Osteocyte (in vitro differentiated cells): Measurements from ENCODE around the gene NFYA. TPM values are rescaled to one million over a fixed set of nuclear protein-coding genes. Genes with fewer than 3 reads are reported as not detected.

Experiments used
- DNase-seq: peaks from one replicate; pipeline ENCODE4 v3.0.0; 2021; ENCODE audit warnings: mixed read lengths; ENCODE audit not compliant: unreplicated experiment; ENCODE audit errors: extremely low spot score
- H3K27ac Mint-ChIP-seq: one replicate; pipeline ENCODE4 v1.8.0; 2021; ENCODE audit warnings: mild to moderate bottlenecking, mixed read lengths; ENCODE audit not compliant: unreplicated experiment
- H3K27me3 Mint-ChIP-seq: one replicate; pipeline ENCODE4 v1.8.0; 2021; ENCODE audit warnings: mixed read lengths; ENCODE audit not compliant: unreplicated experiment
- H3K36me3 Mint-ChIP-seq: one replicate; pipeline ENCODE4 v1.8.0; 2021; ENCODE audit warnings: mixed read lengths; ENCODE audit not compliant: unreplicated experiment
- H3K4me1 Mint-ChIP-seq: one replicate; pipeline ENCODE4 v1.8.0; 2021; ENCODE audit warnings: mixed read lengths; ENCODE audit not compliant: unreplicated experiment
- H3K4me3 Mint-ChIP-seq: one replicate; pipeline ENCODE4 v1.8.0; 2021; ENCODE audit warnings: mild to moderate bottlenecking, moderate library complexity, mixed read lengths; ENCODE audit not compliant: unreplicated experiment
- H3K9me3 Mint-ChIP-seq: one replicate; pipeline ENCODE4 v1.8.0; 2021; ENCODE audit warnings: mixed read lengths; ENCODE audit not compliant: unreplicated experiment
- total RNA-seq: library from RNA; stranded (reverse); gene quantifications from 2 replicates; pipeline ENCODE4 v1.2.1, GENCODE V29; 2021
- TF ChIP-seq, protein P1 (sequence below): fragments of 200-600 bp; sonication (generic); IDR thresholded peaks from 2 replicates; pipeline ENCODE4 v1.5.0; 2021; ENCODE audit warnings: antibody characterized with exemption, mild to moderate bottlenecking, moderate library complexity

The NFYA gene
- total RNA-seq, 1 donor from 2014 or later = 26.9 TPM

DNA sequence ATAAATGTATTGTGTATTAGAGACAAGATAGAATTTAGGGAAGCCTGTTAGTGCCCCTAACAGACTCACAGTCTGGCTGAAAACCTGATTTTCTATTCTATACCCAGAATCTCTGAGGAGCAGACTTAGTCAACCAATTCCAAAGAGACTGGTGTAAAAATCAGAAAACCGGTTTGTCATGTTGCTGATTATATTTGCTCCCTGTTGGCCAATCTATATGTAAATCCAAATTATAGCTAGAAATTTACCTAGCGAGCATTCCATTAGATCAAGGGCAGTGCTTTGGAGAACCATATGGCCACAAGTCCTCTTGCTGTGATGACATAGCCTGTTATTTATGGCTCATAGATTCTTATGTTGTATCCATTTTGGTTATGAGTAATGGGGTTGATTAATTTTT lies 4.8 kb downstream of the NFYA start:
- peaks cover 26% of the 10 kb centered on the region for H3K36me3 Mint-ChIP-seq
- no peak overlapping the region for H3K4me3 Mint-ChIP-seq
- TF ChIP-seq, protein P1, sequence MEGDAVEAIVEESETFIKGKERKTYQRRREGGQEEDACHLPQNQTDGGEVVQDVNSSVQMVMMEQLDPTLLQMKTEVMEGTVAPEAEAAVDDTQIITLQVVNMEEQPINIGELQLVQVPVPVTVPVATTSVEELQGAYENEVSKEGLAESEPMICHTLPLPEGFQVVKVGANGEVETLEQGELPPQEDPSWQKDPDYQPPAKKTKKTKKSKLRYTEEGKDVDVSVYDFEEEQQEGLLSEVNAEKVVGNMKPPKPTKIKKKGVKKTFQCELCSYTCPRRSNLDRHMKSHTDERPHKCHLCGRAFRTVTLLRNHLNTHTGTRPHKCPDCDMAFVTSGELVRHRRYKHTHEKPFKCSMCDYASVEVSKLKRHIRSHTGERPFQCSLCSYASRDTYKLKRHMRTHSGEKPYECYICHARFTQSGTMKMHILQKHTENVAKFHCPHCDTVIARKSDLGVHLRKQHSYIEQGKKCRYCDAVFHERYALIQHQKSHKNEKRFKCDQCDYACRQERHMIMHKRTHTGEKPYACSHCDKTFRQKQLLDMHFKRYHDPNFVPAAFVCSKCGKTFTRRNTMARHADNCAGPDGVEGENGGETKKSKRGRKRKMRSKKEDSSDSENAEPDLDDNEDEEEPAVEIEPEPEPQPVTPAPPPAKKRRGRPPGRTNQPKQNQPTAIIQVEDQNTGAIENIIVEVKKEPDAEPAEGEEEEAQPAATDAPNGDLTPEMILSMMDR = no peak
- no peak overlapping the region for H3K27ac Mint-ChIP-seq
- H3K4me1 Mint-ChIP-seq = peaks cover 21% of the 10 kb centered on the region
- no peaks in the 10 kb centered on the region for H3K9me3 Mint-ChIP-seq
- DNase-seq = no peak
- H3K27me3 Mint-ChIP-seq = no peaks in the 10 kb centered on the region

DNA sequence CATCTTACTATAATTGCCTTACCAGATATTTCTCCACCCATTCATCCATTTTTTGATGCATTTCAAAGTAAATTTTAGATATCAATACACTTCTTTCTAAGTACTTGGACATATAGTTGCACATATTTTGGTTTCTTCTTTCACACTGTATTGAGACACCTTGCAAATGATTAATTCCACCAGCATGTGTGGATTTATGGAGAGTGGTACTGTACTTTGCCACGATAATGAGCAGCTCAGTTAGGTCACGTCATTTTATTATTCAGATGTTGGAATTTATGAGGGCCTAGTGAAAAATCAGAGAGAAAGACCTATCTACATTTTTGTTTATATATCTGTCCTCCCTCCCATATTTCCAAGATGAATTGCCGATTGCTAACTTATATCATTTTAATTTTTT lies 5.3 kb downstream of the NFYA start:
- TF ChIP-seq, protein P1 = no peak
- Mint-ChIP-seq H3K9me3 (no peaks in the 10 kb centered on the region), H3K4me3 (no peak overlapping the region), H3K27me3 (no peaks in the 10 kb centered on the region), H3K27ac (no peak overlapping the region), H3K4me1 (peaks cover 21% of the 10 kb centered on the region), H3K36me3 (peaks cover 29% of the 10 kb centered on the region)
- DNase-seq = no peak

DNA sequence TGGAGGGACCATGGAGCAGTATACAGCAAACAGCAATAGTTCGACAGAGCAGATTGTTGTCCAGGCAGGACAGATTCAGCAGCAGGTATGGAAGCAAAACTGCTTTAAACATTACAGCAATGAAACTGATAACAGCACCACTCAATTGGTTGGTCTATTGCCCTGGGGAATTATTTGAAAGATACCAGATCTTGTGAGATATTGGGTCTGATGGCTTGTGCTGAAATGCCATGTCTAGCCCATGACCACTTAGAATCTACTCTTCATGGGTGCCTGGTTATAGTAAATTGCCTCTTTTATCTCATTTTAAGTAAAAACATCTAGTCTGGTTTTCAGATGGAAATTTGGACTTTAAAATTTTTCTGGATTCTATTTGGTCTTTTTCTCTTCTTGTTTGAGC lies 6.3 kb downstream of the NFYA start:
- H3K4me3 Mint-ChIP-seq = no peak overlapping the region
- peaks cover 35% of the 10 kb centered on the region for H3K36me3 Mint-ChIP-seq
- TF ChIP-seq, protein P1 = no peak
- H3K4me1 Mint-ChIP-seq = peaks cover 19% of the 10 kb centered on the region
- no peaks in the 10 kb centered on the region for H3K27me3 Mint-ChIP-seq
- DNase-seq = no peak
- H3K27ac Mint-ChIP-seq = no peak overlapping the region
- H3K9me3 Mint-ChIP-seq = no peaks in the 10 kb centered on the region

DNA sequence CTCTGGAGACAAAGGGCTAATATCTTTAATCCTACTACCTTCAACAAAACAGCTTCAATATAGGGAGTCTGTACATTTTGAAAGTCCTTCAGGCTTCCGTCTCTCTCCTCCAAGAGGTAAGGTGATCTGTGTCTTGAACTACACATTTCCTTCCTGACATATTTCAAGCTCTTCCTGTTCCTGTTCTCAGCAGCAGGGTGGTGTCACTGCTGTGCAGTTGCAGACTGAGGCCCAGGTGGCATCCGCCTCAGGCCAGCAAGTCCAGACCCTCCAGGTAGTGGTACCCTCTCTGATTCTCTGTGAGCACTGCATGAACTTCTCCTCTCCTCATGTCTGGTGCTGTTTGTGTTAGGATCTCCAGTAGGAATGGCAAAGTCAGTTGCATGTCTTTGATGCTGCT lies 7.8 kb downstream of the NFYA start:
- Mint-ChIP-seq H3K9me3 (no peaks in the 10 kb centered on the region), H3K27me3 (no peaks in the 10 kb centered on the region), H3K27ac (no peak overlapping the region), H3K4me3 (no peak overlapping the region), H3K4me1 (peaks cover 5% of the 10 kb centered on the region), H3K36me3 (peaks cover 42% of the 10 kb centered on the region)
- DNase-seq = no peak
- TF ChIP-seq, protein P1 = no peak

DNA sequence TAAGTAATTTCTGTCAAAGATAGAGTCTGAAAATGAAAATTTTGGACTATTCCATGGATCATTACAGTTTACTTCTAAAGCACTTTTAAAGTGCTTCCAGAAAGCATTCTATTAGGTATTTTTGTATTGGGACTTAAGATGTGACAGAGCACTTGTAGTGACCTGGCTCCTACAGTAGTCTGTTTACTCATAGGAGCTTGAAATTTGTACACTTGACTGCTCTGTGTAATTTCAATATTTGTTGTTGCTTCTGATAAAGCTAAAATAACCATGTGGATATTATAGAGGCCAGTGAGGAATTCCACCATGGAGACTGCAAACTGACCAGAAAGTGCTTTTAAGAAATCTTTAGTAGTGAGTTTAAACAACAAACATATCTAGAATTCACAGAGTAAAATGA lies 10.3 kb downstream of the NFYA start:
- Mint-ChIP-seq H3K9me3 (no peaks in the 10 kb centered on the region), H3K36me3 (peaks cover 47% of the 10 kb centered on the region), H3K4me3 (no peak overlapping the region), H3K4me1 (peaks cover 4% of the 10 kb centered on the region), H3K27me3 (no peaks in the 10 kb centered on the region), H3K27ac (no peak overlapping the region)
- DNase-seq = no peak
- TF ChIP-seq, protein P1 = no peak
